ENCODE data around the gene THSD7A. TPM values are rescaled to one million over a fixed set of nuclear protein-coding genes. Genes with fewer than 3 reads are reported as not detected.

Gene THSD7A
- total and polyA plus RNA-seq, 2 donors from 2014 or later = 5.1 to 24.3 TPM

- Histone ChIP-seq H3K4me1 (ENCODE audit: control insufficient read depth in 2 of 3, insufficient read depth in 2 of 3, low read depth in 1 of 3, low read length in 3 of 3) (no peaks in the 10 kb centered on the region), H3K27me3 (ENCODE audit: control insufficient read depth, insufficient read depth, low read length) (no peaks in the 10 kb centered on the region), H3K27ac (ENCODE audit: low read depth in 2 of 2, low read length in 2 of 2) (no peak overlapping the region), H3K9ac (ENCODE audit: low read length in 3 of 3) (no peak overlapping the region), H3K36me3 (ENCODE audit: control insufficient read depth in 2 of 3, insufficient read depth in 3 of 3, low read length in 3 of 3) (no peaks in the 10 kb centered on the region), H3K4me3 (ENCODE audit: low read length in 3 of 3) (no peak overlapping the region), H3K9me3 (ENCODE audit: control insufficient read depth in 2 of 3, insufficient read depth in 1 of 3, low read length in 3 of 3) (no peaks in the 10 kb centered on the region)
- DNase-seq (peak in 1 of 5 donors; percentile 12), FAIRE-seq (no peak)
- no peak for TF ChIP-seq CTCF (IDR thresholded peaks at IDR 0.05; ENCODE audit: borderline replicate concordance, extremely low read depth, insufficient read depth)
- intact Hi-C loops (cut with DNase I) = no loop called here
Observed at GRCh38 chr7:11376529-11376928, 455.5 kb downstream of the THSD7A start.

- no peak for TF ChIP-seq CTCF (IDR thresholded peaks at IDR 0.05; ENCODE audit: borderline replicate concordance, extremely low read depth, insufficient read depth)
- Histone ChIP-seq H3K9me3 (ENCODE audit: control insufficient read depth in 2 of 3, insufficient read depth in 1 of 3, low read length in 3 of 3) (no peaks in the 10 kb centered on the region), H3K27ac (ENCODE audit: low read depth in 2 of 2, low read length in 2 of 2) (no peak overlapping the region), H3K36me3 (ENCODE audit: control insufficient read depth in 2 of 3, insufficient read depth in 3 of 3, low read length in 3 of 3) (no peaks in the 10 kb centered on the region), H3K9ac (ENCODE audit: low read length in 3 of 3) (no peak overlapping the region), H3K4me1 (ENCODE audit: control insufficient read depth in 2 of 3, insufficient read depth in 2 of 3, low read depth in 1 of 3, low read length in 3 of 3) (no peaks in the 10 kb centered on the region), H3K27me3 (ENCODE audit: control insufficient read depth, insufficient read depth, low read length) (no peaks in the 10 kb centered on the region), H3K4me3 (ENCODE audit: low read length in 3 of 3) (no peak overlapping the region)
- intact Hi-C loops (cut with DNase I) = no loop called here
- FAIRE-seq (no peak), DNase-seq (no peak)
Observed at GRCh38 chr7:11374629-11375028, 457.4 kb downstream of the THSD7A start.

- Histone ChIP-seq H3K9me3 (ENCODE audit: control insufficient read depth in 2 of 3, insufficient read depth in 1 of 3, low read length in 3 of 3) (no peaks in the 10 kb centered on the region), H3K27me3 (ENCODE audit: control insufficient read depth, insufficient read depth, low read length) (no peaks in the 10 kb centered on the region), H3K27ac (ENCODE audit: low read depth in 2 of 2, low read length in 2 of 2) (no peak overlapping the region), H3K36me3 (ENCODE audit: control insufficient read depth in 2 of 3, insufficient read depth in 3 of 3, low read length in 3 of 3) (no peaks in the 10 kb centered on the region), H3K4me3 (ENCODE audit: low read length in 3 of 3) (no peak overlapping the region), H3K9ac (ENCODE audit: low read length in 3 of 3) (no peak overlapping the region), H3K4me1 (ENCODE audit: control insufficient read depth in 2 of 3, insufficient read depth in 2 of 3, low read depth in 1 of 3, low read length in 3 of 3) (no peaks in the 10 kb centered on the region)
- TF ChIP-seq CTCF (IDR thresholded peaks at IDR 0.05; ENCODE audit: borderline replicate concordance, extremely low read depth, insufficient read depth) = peak; percentile 6
- FAIRE-seq (no peak), DNase-seq (peak in 2 of 5 donors; percentile 22 to 29)
- intact Hi-C loops (cut with DNase I) = no loop called here
Observed at GRCh38 chr7:11373546-11374142, 458.4 kb downstream of the THSD7A start.

- Histone ChIP-seq H3K9me3 (ENCODE audit: control insufficient read depth in 2 of 3, insufficient read depth in 1 of 3, low read length in 3 of 3) (no peaks in the 10 kb centered on the region), H3K27me3 (ENCODE audit: control insufficient read depth, insufficient read depth, low read length) (no peaks in the 10 kb centered on the region), H3K36me3 (ENCODE audit: control insufficient read depth in 2 of 3, insufficient read depth in 3 of 3, low read length in 3 of 3) (no peaks in the 10 kb centered on the region), H3K4me3 (ENCODE audit: low read length in 3 of 3) (no peak overlapping the region), H3K27ac (ENCODE audit: low read depth in 2 of 2, low read length in 2 of 2) (no peak overlapping the region), H3K4me1 (ENCODE audit: control insufficient read depth in 2 of 3, insufficient read depth in 2 of 3, low read depth in 1 of 3, low read length in 3 of 3) (no peaks in the 10 kb centered on the region), H3K9ac (ENCODE audit: low read length in 3 of 3) (no peak overlapping the region)
- DNase-seq = no peak
- TF ChIP-seq CTCF (IDR thresholded peaks at IDR 0.05; ENCODE audit: borderline replicate concordance, extremely low read depth, insufficient read depth) = no peak
- FAIRE-seq = no peak
- intact Hi-C loops (cut with DNase I) = no loop called here
Observed at GRCh38 chr7:11369696-11370095, 462.3 kb downstream of the THSD7A start.
